SU-DHL-6 (cell line): ENCODE data around the gene FAM110D.

Experiments
- H2AFZ ChIP-seq: fragments of 200-600 bp; sonication (generic); 2 replicates; pipeline ENCODE4 v1.6.1; 2014; ENCODE audit warnings: low read depth, mild to moderate bottlenecking, moderate library complexity, mixed read lengths, antibody characterized with exemption, low read length; ENCODE audit not compliant: severe bottlenecking
- H3F3A ChIP-seq: fragments of 200-600 bp; shearing (Covaris generic); 2 replicates; pipeline ENCODE4 v1.6.0; 2016; ENCODE audit warnings: antibody characterized with exemption, mild to moderate bottlenecking; ENCODE audit not compliant: insufficient read depth
- H3K27ac ChIP-seq: fragments of 200-600 bp; sonication (generic); 2 replicates; pipeline ENCODE4 v1.5.1; 2016; ENCODE audit warnings: low read depth, mild to moderate bottlenecking, low read length, moderate library complexity, mixed read lengths
- H3K27me3 ChIP-seq: fragments of 200-600 bp; sonication (generic), shearing (Covaris generic); 2 replicates; pipeline ENCODE4 v1.6.0; 2014; ENCODE audit warnings: mild to moderate bottlenecking, low read length
- H3K36me3 ChIP-seq: fragments of 200-600 bp; sonication (generic); 2 replicates; pipeline ENCODE4 v1.6.1; 2014; ENCODE audit warnings: mild to moderate bottlenecking, low read length, mixed read lengths
- H3K4me2 ChIP-seq: fragments of 300-600, 200-600 bp; shearing (Covaris generic), sonication (generic); 2 replicates; pipeline ENCODE4 v1.6.0; 2014; ENCODE audit warnings: low read length, low read depth, mild to moderate bottlenecking; ENCODE audit not compliant: poor library complexity, severe bottlenecking
- H3K4me3 ChIP-seq: fragments of 200-600 bp; sonication (generic); 2 replicates; pipeline ENCODE4 v1.5.1; 2014; ENCODE audit warnings: antibody characterized with exemption, low read length, mild to moderate bottlenecking, mixed read lengths; ENCODE audit not compliant: insufficient read depth, poor library complexity, severe bottlenecking
- H3K79me2 ChIP-seq: fragments of 200-600 bp; sonication (generic); 2 replicates; pipeline ENCODE4 v1.6.1; 2014; ENCODE audit warnings: mild to moderate bottlenecking, low read length, moderate library complexity; ENCODE audit not compliant: insufficient read depth
- H3K9ac ChIP-seq: fragments of 200-600 bp; sonication (generic); 2 replicates; pipeline ENCODE4 v1.7.0; 2014; ENCODE audit warnings: mild to moderate bottlenecking, low read length
- H3K9me2 ChIP-seq: fragments of 200-600 bp; sonication (generic); replicated peaks from 2 replicates; pipeline ENCODE4 v1.6.1; 2014; ENCODE audit warnings: low read length; ENCODE audit not compliant: insufficient read depth
- H3K9me3 ChIP-seq: fragments of 200-600 bp; sonication (generic); 2 replicates; pipeline ENCODE4 v1.6.1; 2014; ENCODE audit warnings: low read length, mixed read lengths; ENCODE audit not compliant: insufficient read depth
- H4K20me1 ChIP-seq: fragments of 200-600 bp; sonication (generic); 2 replicates; pipeline ENCODE4 v1.6.1; 2014; ENCODE audit warnings: low read depth, mild to moderate bottlenecking, antibody characterized with exemption, low read length, moderate library complexity, mixed read lengths
- EZH2phosphoT487 ChIP-seq: fragments of 200-600 bp; sonication (generic), shearing (Covaris generic); conservative IDR thresholded peaks from 2 replicates; pipeline ENCODE4 v1.6.1; 2018; ENCODE audit warnings: mild to moderate bottlenecking, antibody characterized with exemption, low read length, moderate library complexity, mixed read lengths
- TF ChIP-seq, protein P1 (sequence below): fragments of 200-600 bp; sonication (generic); IDR thresholded peaks from one replicate; pipeline ENCODE4 v1.5.1; 2017; ENCODE audit warnings: antibody characterized with exemption, mild to moderate bottlenecking, low read length, moderate library complexity; ENCODE audit not compliant: insufficient read depth, poor library complexity, severe bottlenecking

FAM110D gene

DNA sequence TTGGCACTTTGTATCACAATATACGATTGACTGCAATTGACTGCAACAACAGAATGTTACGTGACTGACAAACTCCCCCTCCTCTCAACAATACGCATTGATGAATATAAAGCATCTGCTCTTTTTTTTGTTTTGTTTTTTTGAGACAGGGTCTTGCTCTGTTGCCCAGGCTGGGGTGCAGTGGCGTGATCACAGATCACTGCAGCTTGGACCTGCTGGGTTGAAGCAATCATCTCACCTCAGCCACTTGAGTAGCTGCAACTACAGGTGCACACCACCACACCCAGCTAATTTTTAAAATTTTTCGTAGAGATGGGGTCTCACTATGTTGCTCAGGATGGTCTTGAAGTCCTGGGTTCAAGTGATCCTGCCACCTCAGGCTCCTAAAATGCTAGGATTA lies 53.8 kb downstream of the FAM110D start:
- no peak overlapping the region for H3K4me2 ChIP-seq
- H3K27ac ChIP-seq: no peak overlapping the region
- H3F3A ChIP-seq: no peaks in the 10 kb centered on the region
- no peaks in the 10 kb centered on the region for H3K36me3 ChIP-seq
- H3K9me3 ChIP-seq: no peaks in the 10 kb centered on the region
- no peaks in the 10 kb centered on the region for H3K27me3 ChIP-seq
- H3K4me3 ChIP-seq: no peak overlapping the region
- H2AFZ ChIP-seq: no peak overlapping the region
- TF ChIP-seq, protein P1, sequence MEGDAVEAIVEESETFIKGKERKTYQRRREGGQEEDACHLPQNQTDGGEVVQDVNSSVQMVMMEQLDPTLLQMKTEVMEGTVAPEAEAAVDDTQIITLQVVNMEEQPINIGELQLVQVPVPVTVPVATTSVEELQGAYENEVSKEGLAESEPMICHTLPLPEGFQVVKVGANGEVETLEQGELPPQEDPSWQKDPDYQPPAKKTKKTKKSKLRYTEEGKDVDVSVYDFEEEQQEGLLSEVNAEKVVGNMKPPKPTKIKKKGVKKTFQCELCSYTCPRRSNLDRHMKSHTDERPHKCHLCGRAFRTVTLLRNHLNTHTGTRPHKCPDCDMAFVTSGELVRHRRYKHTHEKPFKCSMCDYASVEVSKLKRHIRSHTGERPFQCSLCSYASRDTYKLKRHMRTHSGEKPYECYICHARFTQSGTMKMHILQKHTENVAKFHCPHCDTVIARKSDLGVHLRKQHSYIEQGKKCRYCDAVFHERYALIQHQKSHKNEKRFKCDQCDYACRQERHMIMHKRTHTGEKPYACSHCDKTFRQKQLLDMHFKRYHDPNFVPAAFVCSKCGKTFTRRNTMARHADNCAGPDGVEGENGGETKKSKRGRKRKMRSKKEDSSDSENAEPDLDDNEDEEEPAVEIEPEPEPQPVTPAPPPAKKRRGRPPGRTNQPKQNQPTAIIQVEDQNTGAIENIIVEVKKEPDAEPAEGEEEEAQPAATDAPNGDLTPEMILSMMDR: no peak
- TF ChIP-seq EZH2phosphoT487: no peak
- H3K79me2 ChIP-seq: no peaks in the 10 kb centered on the region
- no peaks in the 10 kb centered on the region for H4K20me1 ChIP-seq
- no peaks in the 10 kb centered on the region for H3K9me2 ChIP-seq
- H3K9ac ChIP-seq: no peak overlapping the region

DNA sequence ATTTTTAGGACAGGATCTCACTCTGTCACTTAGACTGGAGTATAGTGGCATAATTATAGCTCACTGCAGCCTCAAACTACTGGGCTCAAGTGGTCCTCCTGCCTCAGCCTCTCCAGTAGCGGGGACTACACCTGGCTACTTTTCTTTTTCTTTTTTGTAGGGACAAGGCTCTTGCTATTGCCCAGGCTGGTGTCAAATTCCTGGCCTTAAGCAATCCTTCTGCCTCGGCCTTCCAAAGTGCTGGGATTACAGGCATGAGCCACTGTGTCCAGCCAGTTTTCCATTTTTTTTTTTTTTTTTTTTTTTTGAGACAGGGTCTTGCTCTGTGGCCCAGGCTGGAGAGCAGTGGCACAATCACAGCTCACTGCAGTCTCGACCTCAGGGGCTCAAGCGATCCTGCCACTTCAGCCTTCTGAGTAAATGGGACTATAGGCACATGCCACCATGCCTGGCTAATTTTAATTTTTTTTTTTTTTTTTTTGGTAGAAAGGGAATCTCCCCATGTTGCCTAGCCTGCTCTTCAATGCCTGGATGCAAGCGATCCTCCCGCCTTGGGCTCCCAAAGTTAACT lies 54.5 kb downstream of the FAM110D start:
- no peaks in the 10 kb centered on the region for H3K36me3 ChIP-seq
- no peaks in the 10 kb centered on the region for H3K79me2 ChIP-seq
- H4K20me1 ChIP-seq: no peaks in the 10 kb centered on the region
- H3K27ac ChIP-seq: no peak overlapping the region
- no peaks in the 10 kb centered on the region for H3F3A ChIP-seq
- no peak for TF ChIP-seq EZH2phosphoT487
- TF ChIP-seq, protein P1: no peak
- no peak overlapping the region for H3K9ac ChIP-seq
- H3K4me2 ChIP-seq: no peak overlapping the region
- H3K9me3 ChIP-seq: no peaks in the 10 kb centered on the region
- no peaks in the 10 kb centered on the region for H3K27me3 ChIP-seq
- no peak overlapping the region for H3K4me3 ChIP-seq
- H2AFZ ChIP-seq: no peak overlapping the region
- no peaks in the 10 kb centered on the region for H3K9me2 ChIP-seq
